ENCODE results near the gene R3HDM2.

- TF ChIP-seq GATA2 (IDR thresholded peaks at IDR 0.05; ENCODE audit: low read depth, low read length) (no peak), GATA3 (IDR thresholded peaks at IDR 0.05; ENCODE audit: low read depth, low read length) (no peak)
Observed at GRCh38 chr12:57255916-57256315, 174.9 kb downstream of the R3HDM2 start.

Measured in SH-SY5Y (cell line).